C1 segment of cervical spinal cord (tissue), 14 donors: ENCODE results near the gene PDGFA.
"Not testable (repeated sequence)": the region's sequence is repeated elsewhere in the genome, so short reads cannot be mapped to it uniquely, and the experiment has no call there.

Source experiments
- DNase-seq, 14 donors: peaks; one replicate each; lab custom pipeline; 2025; lab: John Stamatoyannopoulos, UW

PDGFA gene

GRCh38 chr7:552151-552867, 32.7 kb upstream of the PDGFA start:
- not testable (repeated sequence) for DNase-seq

GRCh38 chr7:551615-551970, 31.9 kb upstream of the PDGFA start:
- not testable (repeated sequence) for DNase-seq

GRCh38 chr7:550881-551614, 31.4 kb upstream of the PDGFA start:
- DNase-seq, result no peak

- DNase-seq, result no peak
Observed at GRCh38 chr7:549891-550625, 30.4 kb upstream of the PDGFA start.

- no peak for DNase-seq
Observed at GRCh38 chr7:549066-549890, 29.6 kb upstream of the PDGFA start.

- no peak for DNase-seq
Observed at GRCh38 chr7:548401-548800, 28.8 kb upstream of the PDGFA start.

- DNase-seq, result no peak
Observed at GRCh38 chr7:545470-545869, 25.8 kb upstream of the PDGFA start.

GRCh38 chr7:544338-545221, 24.9 kb upstream of the PDGFA start:
- no peak for DNase-seq

- DNase-seq, result no peak
Observed at GRCh38 chr7:543501-544337, 24.1 kb upstream of the PDGFA start.

GRCh38 chr7:542713-543500, 23.3 kb upstream of the PDGFA start:
- no peak for DNase-seq

GRCh38 chr7:542131-542712, 22.6 kb upstream of the PDGFA start:
- no peak for DNase-seq

- DNase-seq, result no peak
Observed at GRCh38 chr7:541661-542060, 22.0 kb upstream of the PDGFA start.

- no peak for DNase-seq
Observed at GRCh38 chr7:540997-541396, 21.4 kb upstream of the PDGFA start.

- DNase-seq, result no peak
Observed at GRCh38 chr7:540579-540978, 20.9 kb upstream of the PDGFA start.

GRCh38 chr7:539731-540411, 20.2 kb upstream of the PDGFA start:
- no peak for DNase-seq

GRCh38 chr7:538764-539685, 19.4 kb upstream of the PDGFA start:
- no peak for DNase-seq
